HFFc6 (cell line): Measurements from ENCODE around the gene ADGRB3. TPM values are rescaled to one million over a fixed set of nuclear protein-coding genes. Genes with fewer than 3 reads are reported as not detected.

Source experiments
- DNase-seq: peaks from one replicate; pipeline ENCODE4 v3.0.0-alpha.2; 2018
- H3K27ac Mint-ChIP-seq: 2 replicates; pipeline ENCODE4 v1.8.0; 2020; ENCODE audit warnings: mild to moderate bottlenecking, mixed read lengths
- H3K27me3 Mint-ChIP-seq: 2 replicates; pipeline ENCODE4 v1.8.0; 2021; ENCODE audit warnings: mild to moderate bottlenecking, moderate library complexity, mixed read lengths; ENCODE audit not compliant: insufficient read depth
- H3K36me3 Mint-ChIP-seq: 2 replicates; pipeline ENCODE4 v1.8.0; 2021; ENCODE audit warnings: low read depth, mixed read lengths
- H3K4me1 Mint-ChIP-seq: 2 replicates; pipeline ENCODE4 v1.8.0; 2020; ENCODE audit warnings: low read depth, mixed read lengths
- H3K4me3 Mint-ChIP-seq: 2 replicates; pipeline ENCODE4 v1.8.0; 2020; ENCODE audit warnings: mild to moderate bottlenecking, moderate library complexity, mixed read lengths
- H3K9me3 Mint-ChIP-seq: 2 replicates; pipeline ENCODE4 v1.8.0; 2020; ENCODE audit warnings: mild to moderate bottlenecking, mixed read lengths
- CTCF ChIP-seq: fragments of 200-600 bp; sonication (generic); IDR thresholded peaks from 2 replicates; pipeline ENCODE4 v1.5.0; 2021; ENCODE audit warnings: antibody characterized with exemption, mild to moderate bottlenecking
- total RNA-seq, 6 experiments: library from RNA; stranded (reverse); fragmentation: NEBNext Ultra II Directional; extraction: Animal tissue kit (Norgen Biotek cat#: 25700); gene quantifications; 2 replicates in 1 of 6; 3 replicates in 5 of 6; pipeline ENCODE4 v1.2.3, GENCODE V29; 2021

The ADGRB3 gene
- total RNA-seq, 6 experiments from 2014 or later, result 0.05 to 0.07 (median 0.05) TPM; not detected in 3

- H3K27me3 Mint-ChIP-seq, result no peaks in the 10 kb centered on the region
- H3K27ac Mint-ChIP-seq, result no peak overlapping the region
- no peak for DNase-seq
- H3K9me3 Mint-ChIP-seq, result peaks cover 40% of the 10 kb centered on the region
- no peaks in the 10 kb centered on the region for H3K4me1 Mint-ChIP-seq
- no peaks in the 10 kb centered on the region for H3K36me3 Mint-ChIP-seq
- H3K4me3 Mint-ChIP-seq, result no peak overlapping the region
- TF ChIP-seq CTCF, result no peak
Measured at GRCh38 chr6:69012211-69012610, 377.1 kb downstream of the ADGRB3 start.

- Mint-ChIP-seq H3K4me1 (no peaks in the 10 kb centered on the region), H3K4me3 (no peak overlapping the region), H3K9me3 (peaks cover 36% of the 10 kb centered on the region), H3K36me3 (no peaks in the 10 kb centered on the region), H3K27me3 (no peaks in the 10 kb centered on the region), H3K27ac (no peak overlapping the region)
- DNase-seq, result no peak
- no peak for TF ChIP-seq CTCF
Measured at GRCh38 chr6:69012876-69013275, 377.8 kb downstream of the ADGRB3 start.

- Mint-ChIP-seq H3K27ac (no peak overlapping the region), H3K4me3 (no peak overlapping the region), H3K36me3 (no peaks in the 10 kb centered on the region), H3K9me3 (peaks cover 15% of the 10 kb centered on the region; the same call in 1 of the 2 replicates), H3K27me3 (no peaks in the 10 kb centered on the region), H3K4me1 (no peaks in the 10 kb centered on the region)
- no peak for TF ChIP-seq CTCF
- no peak for DNase-seq
Measured at GRCh38 chr6:69018906-69019305, 383.8 kb downstream of the ADGRB3 start.

- no peaks in the 10 kb centered on the region for H3K36me3 Mint-ChIP-seq
- TF ChIP-seq CTCF, result no peak
- H3K27ac Mint-ChIP-seq, result no peak overlapping the region
- H3K27me3 Mint-ChIP-seq, result no peaks in the 10 kb centered on the region
- no peaks in the 10 kb centered on the region for H3K4me1 Mint-ChIP-seq
- no peak for DNase-seq
- no peak overlapping the region for H3K4me3 Mint-ChIP-seq
- H3K9me3 Mint-ChIP-seq, result peaks cover 15% of the 10 kb centered on the region; the same call in 1 of the 2 replicates
Measured at GRCh38 chr6:69019832-69020231, 384.8 kb downstream of the ADGRB3 start.

GRCh38 chr6:69022993-69023392, 387.9 kb downstream of the ADGRB3 start:
- DNase-seq, result no peak
- no peak for TF ChIP-seq CTCF
- H3K9me3 Mint-ChIP-seq, result peaks cover 28% of the 10 kb centered on the region

GRCh38 chr6:69026243-69026642, 391.2 kb downstream of the ADGRB3 start:
- H3K27ac Mint-ChIP-seq, result no peak overlapping the region
- DNase-seq, result no peak

More at GRCh38 chr6:69022993-69023392, 387.9 kb downstream of the ADGRB3 start:
- no peaks in the 10 kb centered on the region for H3K27me3 Mint-ChIP-seq
- no peak overlapping the region for H3K27ac Mint-ChIP-seq
- H3K4me3 Mint-ChIP-seq, result no peak overlapping the region
- no peaks in the 10 kb centered on the region for H3K4me1 Mint-ChIP-seq
- H3K36me3 Mint-ChIP-seq, result no peaks in the 10 kb centered on the region

More at GRCh38 chr6:69026243-69026642, 391.2 kb downstream of the ADGRB3 start:
- Mint-ChIP-seq H3K27me3 (no peaks in the 10 kb centered on the region; the same call in 1 of the 2 replicates), H3K9me3 (peaks cover 30% of the 10 kb centered on the region), H3K4me1 (no peaks in the 10 kb centered on the region), H3K36me3 (no peaks in the 10 kb centered on the region), H3K4me3 (no peak overlapping the region)
- no peak for TF ChIP-seq CTCF
